ENCODE data around the gene ELFN2.

ELFN2 gene

DNA sequence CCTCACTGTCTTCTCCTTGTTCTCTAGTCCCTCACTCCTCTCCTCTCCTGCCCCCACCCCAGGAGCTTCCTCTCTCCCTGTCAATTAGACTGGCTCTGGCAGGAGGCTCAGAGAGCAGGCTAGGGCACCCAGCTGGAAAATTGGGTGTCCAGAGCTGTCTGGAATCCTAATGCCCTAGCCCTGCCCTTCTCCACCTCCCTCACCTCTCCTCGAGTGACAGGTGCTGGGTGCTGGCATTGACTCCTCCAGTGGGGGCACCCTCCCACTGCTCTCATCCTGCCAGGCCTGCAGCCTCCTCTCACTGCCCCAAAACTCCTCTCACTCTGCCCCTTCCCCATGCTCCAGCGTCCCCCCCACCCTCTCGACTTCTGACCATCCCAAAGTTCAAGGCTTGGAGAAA lies 76.0 kb downstream of the ELFN2 start:
- DNase-seq: no peak

DNA sequence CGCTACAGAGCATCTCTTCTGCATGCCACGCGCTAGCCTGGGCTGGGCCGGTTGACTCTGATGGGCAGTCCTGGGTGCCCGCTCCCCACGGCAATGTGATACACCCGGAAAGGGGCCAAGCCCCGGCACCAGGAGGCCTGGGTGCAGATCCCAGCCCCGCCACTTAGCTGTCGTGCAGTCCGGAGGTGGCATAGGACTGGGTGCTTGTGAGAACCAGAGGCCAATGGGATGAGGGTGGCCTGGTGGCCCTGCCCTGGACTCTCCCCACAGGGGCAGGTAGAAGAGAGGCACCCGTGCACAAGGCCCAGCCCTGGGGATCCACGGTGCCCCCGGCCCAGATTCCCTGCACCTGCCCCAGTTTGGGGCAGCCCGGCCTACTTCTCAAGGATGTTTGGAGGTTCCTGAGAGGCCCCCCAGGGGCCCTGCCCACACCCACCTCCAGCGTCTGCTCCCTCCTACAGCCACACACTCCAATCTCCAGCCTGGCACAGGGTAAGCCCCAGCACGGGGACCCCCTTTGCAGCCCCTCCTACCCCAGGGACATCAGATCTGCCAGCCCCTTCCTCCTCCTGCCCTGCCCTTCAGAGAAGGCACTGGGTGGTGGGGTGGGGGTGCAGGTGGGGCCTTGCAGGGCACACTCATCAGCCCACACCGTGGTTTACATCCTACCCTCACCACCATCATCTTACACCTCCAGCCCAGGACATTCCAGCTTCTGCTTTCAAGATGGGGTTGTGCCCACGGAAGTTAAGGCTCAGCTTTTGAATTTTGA lies 78.0 kb downstream of the ELFN2 start:
- no peak for DNase-seq

DNA sequence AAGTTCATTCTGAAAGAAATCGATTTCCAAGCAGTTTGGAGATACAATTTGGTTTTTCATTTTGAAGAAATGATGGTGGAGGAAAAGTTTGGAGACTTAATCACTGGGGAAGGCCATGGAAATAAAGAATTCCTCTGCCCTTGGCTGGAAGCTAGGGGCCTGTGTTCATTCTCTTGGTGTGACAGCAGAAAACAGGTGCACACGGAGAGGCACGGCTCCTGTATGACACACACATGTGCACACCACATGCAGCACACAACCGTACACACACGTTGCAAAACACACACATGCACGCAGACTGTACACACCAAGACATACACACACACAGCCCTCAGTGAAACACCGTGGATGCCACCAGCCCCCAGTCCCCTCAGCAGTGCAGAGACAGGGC lies 80.8 kb downstream of the ELFN2 start:
- no peak for DNase-seq

DNA sequence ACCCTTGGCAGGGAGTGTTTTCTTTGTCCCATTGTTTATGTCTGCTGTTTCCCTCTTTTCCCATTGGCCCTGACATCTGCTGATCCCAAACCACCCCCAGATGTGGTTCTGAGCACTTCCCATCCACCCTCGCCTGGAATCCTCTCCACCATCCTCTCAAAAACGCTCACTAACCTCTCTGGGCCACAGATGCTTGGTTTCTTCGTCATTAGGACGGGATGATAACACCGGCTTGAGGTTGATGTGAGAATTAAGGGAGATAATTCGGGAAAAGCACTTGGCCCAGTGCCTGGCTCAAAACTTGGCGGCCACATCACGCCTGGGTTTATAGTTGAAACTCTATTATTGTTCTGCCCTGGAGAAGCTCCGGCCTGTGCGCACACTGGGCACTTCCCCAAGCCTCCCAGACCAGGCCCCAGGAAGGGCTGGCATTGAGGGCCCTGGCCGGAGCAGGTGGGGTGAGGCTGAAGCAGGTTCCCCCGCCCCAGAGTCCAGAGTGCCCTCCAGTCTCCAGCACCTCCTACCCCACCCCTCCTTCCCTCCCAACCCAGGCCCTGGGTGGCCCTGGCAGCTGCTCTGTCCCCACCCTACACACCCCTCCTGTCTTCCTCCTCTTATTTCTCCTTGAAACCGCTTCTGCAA lies 81.3 kb downstream of the ELFN2 start:
- DNase-seq: no peak

DNA sequence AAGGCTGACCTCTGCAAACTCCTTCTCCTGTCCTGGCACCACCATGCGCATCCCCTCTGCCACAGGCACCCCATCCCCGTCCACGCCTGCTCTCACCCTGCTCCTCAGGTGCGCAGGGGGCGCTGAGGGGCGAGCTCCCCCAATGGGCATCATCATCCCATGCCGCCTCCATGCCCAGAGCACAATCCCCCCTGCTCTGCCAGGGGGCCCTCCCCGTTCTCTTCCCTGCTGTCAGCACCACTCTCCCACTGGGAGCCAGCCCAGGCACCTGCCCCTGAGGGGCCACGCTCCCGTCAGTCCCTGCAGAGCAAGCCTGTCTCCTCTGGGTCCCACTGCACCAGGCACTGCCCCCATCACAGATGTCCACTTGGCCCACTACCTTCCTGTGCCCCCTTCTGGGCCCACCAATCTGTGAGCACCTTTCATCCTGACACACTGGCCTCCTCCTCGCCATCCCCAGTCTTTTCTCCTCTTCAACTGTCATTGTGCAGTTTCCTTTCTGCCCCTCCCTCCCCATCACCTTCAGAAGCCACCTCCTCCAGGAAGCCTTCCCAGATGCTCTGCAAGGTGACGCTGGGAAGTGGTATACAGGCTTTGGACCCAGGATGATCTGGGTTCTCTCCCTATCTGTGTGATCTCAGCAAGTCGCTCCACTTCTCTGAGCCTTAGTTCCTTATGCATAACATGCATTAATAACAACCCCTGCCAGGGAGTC lies 82.4 kb downstream of the ELFN2 start:
- no peak for DNase-seq

DNA sequence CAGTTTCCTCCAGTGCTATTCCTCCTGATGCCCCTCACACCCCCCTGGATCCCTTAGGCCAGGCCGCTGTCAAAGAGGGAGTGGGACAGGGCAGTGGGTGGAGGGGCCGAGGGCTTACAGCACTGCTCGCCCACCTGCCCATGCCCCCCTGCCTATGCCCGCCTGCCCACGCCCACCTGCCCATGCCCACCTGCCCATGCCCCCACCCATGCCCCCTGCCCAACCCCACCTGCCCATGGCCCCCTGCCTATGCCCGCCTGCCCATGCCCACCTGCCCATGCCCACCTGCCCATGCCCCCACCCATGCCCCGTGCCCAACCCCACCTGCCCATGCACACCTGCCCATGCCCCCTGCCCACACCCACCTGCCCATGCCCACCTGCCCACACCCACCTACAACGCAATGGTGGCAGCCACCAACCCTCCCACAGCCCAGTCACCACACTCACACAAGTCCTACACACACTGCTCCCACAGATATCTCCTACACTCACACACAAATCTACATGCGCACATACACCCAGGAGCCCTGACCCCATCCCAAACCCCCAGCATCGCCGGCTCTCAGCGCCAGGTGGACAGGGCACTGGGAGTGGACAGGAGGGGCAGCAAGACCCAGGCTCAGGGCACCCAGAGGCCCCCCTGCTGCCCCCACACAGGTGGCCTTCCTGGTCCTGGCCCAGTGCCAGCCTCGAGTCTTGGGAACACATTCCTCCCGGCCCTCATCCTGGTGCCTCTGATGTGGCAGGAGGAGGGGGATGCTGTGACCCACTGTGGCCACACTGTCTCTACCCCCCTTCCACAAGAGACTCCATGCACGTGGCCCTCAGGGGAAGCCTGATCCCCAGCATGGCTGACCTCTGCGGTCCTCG lies 83.2 kb downstream of the ELFN2 start:
- DNase-seq: no peak

DNA sequence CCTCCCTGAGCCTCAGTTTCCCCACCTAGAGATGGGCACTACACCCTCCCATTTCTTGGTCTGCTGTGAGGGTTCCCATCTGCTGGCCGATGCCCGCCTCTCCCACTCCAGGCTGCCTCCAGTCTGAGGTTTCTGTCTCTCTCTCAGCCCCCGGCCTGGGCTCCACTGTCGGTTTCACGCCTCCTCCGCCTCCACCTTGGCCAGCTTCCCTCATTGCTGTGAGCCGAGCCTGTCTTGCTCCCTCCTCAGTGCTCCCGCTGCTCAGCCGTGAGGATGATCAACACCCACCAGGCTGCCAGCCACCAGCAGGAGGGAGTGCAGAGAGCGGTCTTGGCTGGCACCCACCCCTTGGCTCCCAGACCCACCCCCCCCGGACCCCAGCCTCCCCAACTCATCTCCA lies 83.9 kb downstream of the ELFN2 start:
- DNase-seq: no peak

DNA sequence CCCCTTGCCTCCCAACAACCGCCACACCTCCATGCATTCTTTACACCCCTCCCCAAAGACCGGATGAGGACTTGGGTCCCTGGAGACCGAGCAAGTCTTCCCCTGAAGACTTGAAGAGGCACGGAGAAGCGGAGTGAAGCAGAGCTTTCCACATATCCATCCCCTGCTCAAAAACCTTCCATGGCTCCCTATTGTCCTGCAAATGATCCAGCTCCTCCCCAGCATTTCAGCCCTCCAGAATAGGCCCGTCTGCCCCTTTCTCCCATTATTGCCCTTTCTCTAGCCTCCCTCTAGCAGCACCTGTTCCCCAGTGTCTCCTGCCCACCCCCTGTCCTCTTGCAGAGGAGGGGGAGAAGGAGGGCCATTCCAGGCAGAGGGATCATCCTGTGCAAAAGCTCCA lies 85.2 kb downstream of the ELFN2 start:
- no peak for DNase-seq

DNA sequence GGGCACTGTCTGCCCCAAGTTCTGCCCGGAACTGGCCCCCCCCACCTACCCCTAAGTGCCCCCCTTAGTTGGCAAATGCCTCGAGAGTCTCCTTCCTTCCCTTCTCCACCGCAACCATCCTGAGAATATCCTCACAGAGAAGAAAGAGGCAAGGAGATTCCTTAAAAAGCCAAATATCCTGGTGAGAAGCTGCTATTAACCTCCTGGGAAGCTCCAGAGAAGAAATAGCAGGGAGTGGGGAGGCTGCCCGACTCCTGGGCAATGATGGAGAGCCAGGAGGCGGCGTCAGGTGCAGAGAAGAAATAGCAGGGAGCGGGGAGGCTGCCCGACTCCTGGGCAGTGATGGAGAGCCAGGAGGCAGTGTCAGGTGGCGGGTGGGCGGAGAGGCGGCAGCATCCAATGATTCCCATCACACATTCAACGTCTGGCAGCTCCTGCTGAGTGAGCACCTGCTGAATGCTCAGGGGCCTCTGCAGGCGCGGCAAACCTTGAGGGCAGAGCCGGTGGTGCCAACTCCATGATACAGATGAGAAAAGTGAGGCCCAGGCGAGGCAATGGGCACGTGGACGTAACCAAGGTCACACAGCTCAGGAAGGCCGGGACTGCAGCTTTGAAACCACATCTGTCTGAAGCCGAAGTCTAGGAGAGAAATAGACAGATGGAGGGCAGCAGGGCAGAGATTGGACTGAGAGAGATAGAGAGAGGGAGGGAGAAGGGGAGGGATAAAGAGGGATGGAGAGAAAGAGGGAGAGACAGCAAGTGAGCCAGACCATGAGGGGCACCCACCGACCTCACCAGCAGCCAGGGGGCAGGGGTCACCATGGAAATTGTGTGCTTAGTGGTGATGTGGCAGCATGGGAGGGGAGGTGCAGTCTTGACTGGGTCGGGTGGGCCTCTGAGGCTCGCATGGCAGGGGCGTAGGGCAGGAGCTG lies 86.7 kb downstream of the ELFN2 start:
- no peak for DNase-seq

DNA sequence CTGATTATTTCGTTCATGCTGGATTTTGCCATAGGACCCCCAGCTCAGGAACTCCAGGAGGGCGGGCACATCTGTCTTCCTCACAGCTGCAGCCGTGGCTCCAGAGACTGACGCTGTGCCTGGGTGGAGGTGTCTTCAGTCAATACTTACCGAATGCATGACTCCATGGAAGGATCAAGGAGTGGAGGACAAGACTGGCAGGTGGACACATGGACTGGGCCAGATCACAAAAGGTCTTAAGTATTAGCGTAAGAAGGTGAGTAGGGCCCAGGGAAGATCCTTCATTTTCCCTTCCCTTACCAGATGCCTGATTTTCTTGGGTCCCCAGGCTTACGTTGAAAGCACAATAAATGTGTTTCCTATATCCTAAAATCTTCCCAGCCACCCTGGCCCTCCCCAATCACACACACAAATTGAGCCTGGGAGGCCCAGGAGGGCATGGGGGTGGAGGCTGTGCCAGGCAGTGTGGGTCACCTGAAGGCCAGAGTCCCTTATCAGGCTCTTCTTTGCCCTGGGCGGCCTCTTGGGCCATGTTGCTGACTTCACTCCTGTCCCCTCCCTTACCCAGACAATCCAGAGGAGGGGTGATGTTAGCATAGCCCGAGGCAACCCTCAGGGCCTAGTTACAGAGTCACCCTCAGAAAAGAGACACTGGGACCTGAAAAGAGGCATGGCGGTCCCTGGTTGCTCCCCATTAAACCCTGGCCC lies 88.6 kb downstream of the ELFN2 start:
- no peak for DNase-seq

DNA sequence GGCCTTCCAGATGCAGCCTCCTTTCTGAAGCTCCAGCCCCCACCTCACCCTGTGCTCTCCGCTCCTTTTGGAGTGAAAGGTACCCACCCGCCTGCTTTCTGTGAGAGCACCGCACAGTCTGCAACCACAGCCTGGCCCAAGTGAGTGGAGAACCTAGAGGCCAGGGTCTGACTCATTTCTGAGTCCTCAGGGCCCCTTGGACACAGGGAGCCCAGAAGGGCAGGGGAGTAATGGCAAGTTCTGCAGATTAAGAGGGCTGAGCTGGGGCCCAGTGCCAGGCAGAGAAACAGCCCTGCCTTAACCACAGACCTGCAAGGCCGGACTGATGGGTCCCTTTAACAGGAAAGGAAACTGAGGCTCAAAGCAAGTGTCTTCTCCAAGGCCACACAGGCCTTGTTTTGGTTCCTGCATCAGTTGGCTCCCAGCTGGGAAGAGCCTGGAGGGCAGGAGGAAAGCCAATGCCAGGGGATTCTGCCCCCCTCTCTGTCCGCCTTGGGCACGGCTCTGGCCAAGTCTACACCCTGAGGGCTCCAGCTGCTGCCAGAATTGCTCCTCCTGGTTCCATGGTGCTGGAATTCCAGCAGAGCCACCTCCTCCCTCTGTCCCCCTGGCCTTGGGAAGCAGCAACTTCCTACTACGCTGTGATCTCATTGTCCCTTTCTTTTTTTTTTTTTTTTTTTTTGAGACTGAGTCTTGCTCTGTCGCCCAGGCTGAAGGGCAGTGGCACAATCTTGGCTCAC lies 89.9 kb downstream of the ELFN2 start:
- no peak for DNase-seq

DNA sequence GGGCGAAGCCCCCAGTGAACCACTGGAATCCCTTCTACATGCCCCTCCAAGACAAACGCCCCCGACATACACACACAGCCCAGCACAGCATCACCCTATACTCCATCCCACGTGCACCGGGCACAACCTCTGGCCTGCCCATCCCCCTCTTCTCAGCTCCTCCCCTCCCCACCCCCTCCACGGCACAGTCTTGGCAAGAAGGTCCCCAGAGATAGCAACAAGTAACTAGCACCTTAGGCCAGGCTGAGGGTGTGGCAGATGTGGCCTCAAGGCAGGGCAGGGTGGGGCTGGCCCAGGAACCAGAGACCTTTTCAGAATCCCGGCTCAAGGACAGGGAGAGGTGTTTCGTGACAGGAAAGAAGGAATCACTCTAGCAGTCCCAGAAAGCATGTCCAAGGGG lies 90.7 kb downstream of the ELFN2 start:
- no peak for DNase-seq

DNA sequence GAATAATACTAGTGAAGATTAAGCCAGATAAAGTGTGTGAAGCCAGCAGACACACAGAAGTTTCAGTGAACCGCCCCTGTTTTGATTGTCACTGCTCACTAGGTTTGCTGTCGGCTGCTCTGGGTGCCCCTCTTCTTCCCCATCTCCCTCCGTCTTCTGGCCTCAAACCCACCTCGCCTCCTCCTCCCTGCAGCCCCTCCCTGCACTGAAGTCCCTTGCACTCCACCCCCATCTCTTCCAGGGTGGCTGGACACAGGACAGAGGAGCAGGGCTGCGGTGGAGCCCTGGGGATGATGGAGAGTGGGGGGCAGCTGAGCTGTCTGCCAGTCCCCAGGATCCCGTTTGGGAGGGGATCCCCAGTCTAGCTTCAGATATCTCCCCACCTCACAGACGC lies 91.5 kb downstream of the ELFN2 start:
- no peak for DNase-seq

DNA sequence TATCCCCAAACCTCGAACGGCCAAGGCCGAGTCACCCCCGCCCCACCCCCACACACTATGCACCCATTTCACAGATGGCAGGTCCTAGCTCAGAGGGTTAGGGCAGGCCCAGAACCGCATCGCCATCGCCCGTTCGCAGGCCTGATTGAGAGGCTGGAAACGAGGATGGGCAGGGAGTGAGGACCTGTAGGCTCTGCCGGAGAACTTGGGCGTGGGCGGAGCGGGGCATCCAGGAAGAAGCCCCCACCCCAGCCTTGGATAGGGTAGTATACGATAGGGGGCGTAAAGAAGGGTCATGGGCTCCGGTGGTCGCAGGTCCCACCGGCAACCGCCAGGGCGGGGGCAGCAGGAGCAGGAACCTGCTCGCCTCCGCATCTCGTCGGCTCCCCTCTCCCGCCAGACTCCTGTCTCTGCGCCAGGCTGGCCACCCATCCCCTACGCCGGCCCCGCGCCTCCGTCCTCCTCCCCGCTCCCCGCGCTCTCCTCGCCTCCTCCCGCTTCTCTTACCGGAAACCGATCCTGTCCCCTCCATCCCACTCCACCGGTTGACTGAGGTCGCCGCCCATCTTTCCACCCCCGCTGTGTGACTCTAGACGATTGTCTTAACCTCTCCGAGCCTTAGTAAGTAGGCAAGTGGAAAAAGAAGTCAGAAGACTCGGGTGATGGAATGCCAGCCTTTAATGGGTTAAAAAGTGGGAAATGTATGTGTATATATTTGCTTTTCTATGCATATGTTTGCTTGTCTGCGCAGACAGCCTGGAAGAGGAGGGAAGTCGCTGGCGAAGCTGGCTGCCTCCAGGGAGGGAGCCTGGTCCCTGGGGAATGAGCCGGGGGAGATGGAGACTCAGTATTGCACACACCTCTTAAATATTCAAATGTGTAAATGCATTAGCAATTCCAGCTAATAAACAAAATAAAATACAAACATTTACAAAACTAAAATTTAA lies 92.1 kb downstream of the ELFN2 start:
- DNase-seq: no peak

DNA sequence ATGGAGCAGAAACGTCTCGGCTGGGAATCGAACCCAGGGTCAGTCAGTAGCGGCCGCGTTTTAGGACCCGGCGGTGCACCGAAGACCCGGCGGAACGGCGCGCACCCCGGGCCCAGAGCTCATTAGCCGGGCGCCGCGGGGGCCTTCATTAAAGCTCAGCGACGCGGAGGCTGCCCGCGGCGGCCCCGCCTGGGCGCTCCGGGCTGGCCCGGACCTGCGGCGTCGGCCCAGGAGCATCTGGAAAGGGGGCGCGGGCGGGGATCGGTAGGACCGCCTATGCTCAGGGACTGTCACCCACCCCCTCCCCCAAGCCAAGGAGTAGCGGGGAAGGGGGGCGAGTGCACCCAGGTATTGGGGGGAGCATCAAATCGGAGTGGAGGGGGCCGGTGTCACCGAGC lies 92.8 kb downstream of the ELFN2 start:
- no peak for DNase-seq

DNA sequence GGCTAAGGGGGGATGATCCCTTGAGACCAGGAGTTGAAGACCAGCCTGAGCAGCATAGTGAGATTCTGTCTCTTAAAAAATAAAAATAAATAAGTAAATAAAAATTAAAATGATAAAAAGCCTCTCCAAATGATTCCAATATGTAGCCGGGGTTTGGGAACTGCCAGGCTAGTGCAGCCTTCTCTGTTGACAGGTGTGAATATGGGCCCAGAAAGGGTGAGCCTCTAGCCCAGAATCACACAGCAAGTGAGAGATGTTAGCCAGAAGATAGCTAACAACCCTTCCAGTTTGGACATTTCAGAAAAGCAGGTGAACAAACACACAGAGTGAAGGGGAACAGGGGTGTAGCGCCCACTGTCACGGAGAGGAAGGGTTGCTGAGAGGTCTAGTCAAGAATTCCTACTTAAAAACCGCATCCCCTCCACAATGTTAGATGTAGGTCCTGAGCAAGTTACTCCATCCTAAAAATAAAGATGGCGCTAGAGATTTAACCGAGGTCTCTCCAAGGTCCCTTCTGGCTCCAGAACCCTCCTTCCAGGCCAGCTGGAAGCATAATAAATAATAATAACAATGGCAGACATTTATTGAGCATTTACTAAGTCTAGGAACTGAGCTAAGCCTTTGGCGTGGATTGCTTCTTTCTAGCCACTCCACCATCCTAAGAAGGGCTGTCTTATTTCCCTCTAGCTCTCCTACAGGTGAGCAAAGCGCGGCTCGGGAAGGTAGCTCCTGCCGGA lies 93.4 kb downstream of the ELFN2 start:
- no peak for DNase-seq

DNA sequence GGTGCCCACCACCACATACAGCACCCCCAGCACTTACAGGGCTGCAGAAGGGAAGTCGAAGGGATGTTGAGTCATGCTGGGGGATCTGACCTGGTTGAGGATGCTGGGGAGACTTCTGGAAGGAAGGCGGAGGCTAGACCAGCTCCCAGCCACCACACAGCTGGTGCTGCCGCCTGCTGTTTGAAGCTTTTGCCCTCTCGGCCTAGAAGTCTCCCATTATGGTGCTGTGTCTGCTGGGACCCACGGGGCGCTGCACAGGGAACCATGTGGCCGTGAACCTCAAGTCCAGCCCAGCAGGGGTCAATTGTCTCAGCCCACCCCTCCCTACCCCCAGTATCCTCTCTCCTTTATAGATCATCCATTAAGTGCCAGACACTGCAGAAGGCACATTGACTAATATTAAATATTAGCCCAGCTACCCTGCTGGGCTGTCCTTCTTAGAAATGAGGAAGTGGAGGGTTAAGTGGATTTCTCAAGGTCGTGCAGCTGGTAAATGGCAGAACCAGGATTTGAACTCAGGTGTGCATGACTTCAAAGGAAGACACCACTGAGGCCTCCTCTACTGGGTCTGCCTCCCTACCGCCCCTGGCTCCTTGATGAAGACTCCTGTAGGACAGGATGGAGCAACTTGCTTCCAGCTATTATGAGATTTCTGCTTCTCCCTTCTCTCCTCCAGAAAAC lies 95.3 kb downstream of the ELFN2 start:
- no peak for DNase-seq

DNA sequence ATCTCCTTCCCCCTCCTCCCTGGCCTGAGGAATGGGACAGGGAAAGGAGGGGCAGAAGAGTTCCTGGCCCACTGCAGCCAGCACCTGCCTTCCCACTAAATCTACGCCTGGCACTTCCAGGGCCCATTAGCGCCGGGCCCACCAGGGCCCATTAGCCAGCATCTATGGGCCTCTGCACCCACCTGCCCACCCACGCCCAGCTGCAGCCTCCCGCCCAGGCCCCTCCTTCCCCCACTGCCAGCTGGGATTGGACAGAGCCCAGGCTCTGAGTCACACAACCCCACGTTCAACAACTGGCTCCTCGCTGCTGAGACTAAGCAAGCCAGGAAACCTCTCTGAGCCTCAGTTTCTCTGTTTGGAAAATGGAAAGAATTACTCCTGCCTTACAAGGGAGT lies 96.2 kb downstream of the ELFN2 start:
- no peak for DNase-seq

Data from CD4-positive, alpha-beta T cell treated with Interferon alpha-2 for 1 hour (primary cell).